GM13976 (cell line): ENCODE measurements around the gene KRT85.
"Not testable (repeated sequence)": the region's sequence is repeated elsewhere in the genome, so short reads cannot be mapped to it uniquely, and the experiment has no call there.

ENCODE experiments used
- DNase-seq: peaks from one replicate; pipeline ENCODE4 v3.0.0; 2012; ENCODE audit warnings: low spot score
- CTCF ChIP-seq: IDR thresholded peaks from 2 replicates; pipeline ENCODE4 v1.5.1; 2012; ENCODE audit warnings: borderline replicate concordance, mild to moderate bottlenecking; ENCODE audit not compliant: insufficient read depth; ENCODE audit errors: extremely low read depth, missing control alignments, control extremely low read depth
- in situ Hi-C: fragments of 300-500 bp; cut with MboI; formaldehyde crosslinking; loops from one replicate; pipeline ENCODE4 v1.12.0; 2022; ENCODE audit warnings: low sequenced_read_pairs, mixed read lengths, inconsistent platforms; ENCODE audit not compliant: unreplicated experiment

Gene KRT85

GRCh38 chr12:52413202-52413601 lies 45.9 kb upstream of the KRT85 start:
- in situ Hi-C loops, result no loop called here
- no peak for DNase-seq
- TF ChIP-seq CTCF, result no peak

DNA sequence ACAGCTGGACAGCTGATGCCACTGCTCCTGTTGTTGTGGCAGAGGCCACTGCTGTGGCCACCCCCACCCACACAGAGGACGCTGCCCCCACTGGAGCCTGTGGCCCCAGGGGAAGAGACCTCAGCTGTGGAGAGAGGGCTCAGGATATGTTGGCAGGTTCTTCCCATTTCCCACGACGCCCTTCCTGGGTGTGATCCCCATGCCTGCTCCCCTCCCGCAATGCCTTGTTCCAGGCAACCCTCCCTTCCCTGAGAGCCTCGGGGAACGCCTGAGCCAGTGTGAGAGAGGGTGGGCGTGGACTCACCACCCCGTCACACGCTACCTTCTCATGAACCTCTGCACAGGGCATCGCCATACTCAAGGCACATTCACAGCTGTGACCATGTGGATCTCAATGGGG lies 44.5 kb upstream of the KRT85 start:
- in situ Hi-C loops, result no loop called here
- no peak for DNase-seq
- TF ChIP-seq CTCF, result no peak

DNA sequence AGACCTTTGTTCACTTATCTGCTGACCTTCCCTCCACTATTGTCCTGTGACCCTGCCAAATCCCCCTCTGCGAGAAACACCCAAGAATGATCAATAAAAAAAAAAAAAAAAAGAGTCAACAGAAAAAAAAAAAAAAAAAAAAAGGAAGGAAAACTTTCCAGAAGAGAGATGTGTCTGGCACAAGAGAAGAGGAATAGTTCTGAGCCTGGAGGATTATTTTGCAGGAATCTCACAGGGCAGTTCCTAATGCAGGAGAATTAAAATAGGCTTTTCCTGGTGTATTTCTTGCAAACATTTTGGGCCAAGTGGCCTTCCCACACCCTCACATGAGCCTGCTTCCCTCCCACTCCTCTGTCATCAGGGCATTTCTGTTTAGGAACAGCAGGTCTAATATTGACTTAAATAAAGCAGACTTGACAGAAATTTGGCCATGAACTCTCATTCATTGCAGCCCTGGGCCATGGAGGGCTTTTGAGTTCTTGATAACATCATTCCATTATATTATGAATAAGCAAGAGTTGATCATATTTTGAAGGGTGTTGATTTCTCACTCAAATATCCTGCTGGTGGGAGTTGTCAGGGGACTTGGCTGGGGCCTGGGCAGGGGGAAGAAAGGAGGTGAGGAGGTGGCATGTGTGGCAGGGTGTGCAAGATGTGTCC lies 43.4 kb upstream of the KRT85 start:
- in situ Hi-C loops, DNase-seq: not testable (repeated sequence)

DNA sequence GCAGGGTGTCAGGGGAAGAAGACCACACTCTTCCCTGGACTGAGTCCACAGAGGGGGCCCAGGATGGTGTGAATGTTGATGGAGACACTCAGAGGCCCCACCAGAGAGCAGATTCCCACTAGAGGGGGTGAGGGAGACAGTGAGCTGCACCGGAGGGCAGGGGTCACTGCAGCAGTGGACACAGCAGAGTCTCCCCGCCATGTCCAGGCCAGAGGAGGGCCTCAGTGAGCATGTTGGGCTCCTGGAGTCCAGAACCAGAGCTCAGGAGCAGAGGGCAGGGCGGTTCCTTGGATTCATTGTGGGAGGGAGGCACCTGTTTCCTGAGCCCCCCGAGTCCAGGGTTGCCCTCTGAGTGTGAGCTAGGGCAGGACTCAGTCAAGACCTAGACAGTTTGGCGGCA lies 40.6 kb upstream of the KRT85 start:
- TF ChIP-seq CTCF, result no peak
- in situ Hi-C loops, result no loop called here
- no peak for DNase-seq

- no peak for DNase-seq
- no peak for TF ChIP-seq CTCF
- in situ Hi-C loops, result no loop called here
These were observed 38.7 kb upstream of the KRT85 start, which contains the start of gene KRT82 for GRCh38 chr12:52405922-52406385. TSS of gene KRT82 (minus strand) at chr12:52406335. CDS start at chr12:52406277, 58 bp downstream.

DNA sequence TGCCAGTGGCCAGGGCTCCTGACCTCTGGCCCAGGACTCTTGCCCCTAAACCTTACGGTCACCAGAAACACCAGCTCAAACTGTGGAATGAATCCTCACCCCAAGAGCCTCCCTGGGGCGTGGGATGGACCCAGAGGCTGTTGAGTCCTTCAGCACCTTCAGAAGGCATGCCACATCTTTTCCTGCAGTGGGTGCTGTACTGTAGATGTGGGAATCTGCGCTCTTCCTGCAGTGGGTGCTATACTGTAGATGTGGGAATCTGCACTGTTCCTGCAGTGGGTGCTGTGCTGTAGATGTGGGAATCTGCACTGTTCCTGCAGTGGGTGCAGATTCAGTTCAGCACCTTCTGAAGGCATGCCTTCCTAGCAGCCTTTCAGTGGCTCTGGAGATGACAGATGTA lies 37.7 kb upstream of the KRT85 start:
- no peak for DNase-seq
- no peak for TF ChIP-seq CTCF
- in situ Hi-C loops, result no loop called here

DNA sequence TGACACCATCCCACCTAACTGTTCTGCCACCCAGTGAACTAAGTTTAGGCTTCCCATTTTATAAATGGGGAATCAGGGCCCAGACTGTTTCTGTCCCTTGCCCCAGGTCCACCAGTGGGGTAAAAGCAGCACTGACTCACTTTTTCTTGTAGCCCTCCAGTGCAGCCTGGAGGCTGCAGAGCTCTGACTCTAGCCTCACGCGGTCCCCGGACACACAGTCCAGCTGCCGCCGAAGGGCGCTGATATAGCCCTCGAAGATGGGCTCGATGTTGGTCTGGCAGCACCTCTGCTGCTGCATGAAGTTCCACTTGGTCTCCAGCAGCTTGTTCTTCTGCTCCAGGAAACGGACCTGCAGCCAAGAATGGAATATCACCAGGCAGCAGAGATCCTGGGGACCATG lies 36.3 kb upstream of the KRT85 start:
- DNase-seq, result no peak
- in situ Hi-C loops, result no loop called here
- TF ChIP-seq CTCF, result no peak
